Measurements from ENCODE around the gene CRYBG1. TPM values are rescaled to one million over a fixed set of nuclear protein-coding genes. Genes with fewer than 3 reads are reported as not detected.

CRYBG1 gene
- total RNA-seq, 1 donor from 2014 or later: 0.07 TPM

- peaks cover 54% of the 10 kb centered on the region for H3K27me3 Mint-ChIP-seq (ENCODE audit: low read depth)
- H3K4me1 Mint-ChIP-seq: peaks cover 4% of the 10 kb centered on the region
- no peak overlapping the region for H3K27ac Mint-ChIP-seq (ENCODE audit: unreplicated experiment)
- DNase-seq (ENCODE audit: low read depth, low spot score): no peak
- no peak overlapping the region for H3K4me3 Mint-ChIP-seq
- H3K36me3 Mint-ChIP-seq (ENCODE audit: low read depth): no peaks in the 10 kb centered on the region
- H3K9me3 Mint-ChIP-seq: no peaks in the 10 kb centered on the region
- no peak for TF ChIP-seq CTCF (conservative IDR thresholded peaks at IDR 0.05)
Measured at GRCh38 chr6:106516616-106517015, 156.1 kb downstream of the CRYBG1 start.

- Mint-ChIP-seq H3K27me3 (ENCODE audit: low read depth) (peaks cover 50% of the 10 kb centered on the region), H3K36me3 (ENCODE audit: low read depth) (no peaks in the 10 kb centered on the region), H3K27ac (ENCODE audit: unreplicated experiment) (no peak overlapping the region), H3K4me3 (no peak overlapping the region), H3K9me3 (no peaks in the 10 kb centered on the region), H3K4me1 (peaks cover 4% of the 10 kb centered on the region)
- no peak for TF ChIP-seq CTCF (conservative IDR thresholded peaks at IDR 0.05)
- DNase-seq (ENCODE audit: low read depth, low spot score): no peak
Measured at GRCh38 chr6:106517706-106518105, 157.2 kb downstream of the CRYBG1 start.

DNA sequence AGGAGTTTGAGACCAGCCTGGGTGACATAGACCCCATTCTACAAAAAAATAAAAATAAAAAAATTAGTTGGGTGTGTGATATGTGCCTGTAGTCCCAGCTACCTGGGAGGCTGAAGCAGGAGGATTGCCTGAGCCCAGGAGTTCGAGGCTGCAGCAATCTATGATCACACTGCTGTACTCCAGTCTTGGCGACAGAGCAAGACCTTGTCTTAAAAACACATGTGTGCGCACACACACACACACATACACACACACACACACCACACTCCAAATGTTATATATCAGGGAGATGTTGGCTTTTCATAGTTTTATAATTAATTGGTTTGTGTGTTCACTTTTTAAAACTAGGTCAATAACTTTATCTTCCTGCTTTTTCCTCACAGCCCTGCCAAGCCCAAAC lies 158.2 kb downstream of the CRYBG1 start:
- Mint-ChIP-seq H3K4me3 (no peak overlapping the region), H3K27me3 (ENCODE audit: low read depth) (peaks cover 40% of the 10 kb centered on the region), H3K4me1 (peaks cover 4% of the 10 kb centered on the region), H3K9me3 (no peaks in the 10 kb centered on the region), H3K27ac (ENCODE audit: unreplicated experiment) (no peak overlapping the region), H3K36me3 (ENCODE audit: low read depth) (no peaks in the 10 kb centered on the region)
- TF ChIP-seq CTCF (conservative IDR thresholded peaks at IDR 0.05): no peak
- no peak for DNase-seq (ENCODE audit: low read depth, low spot score)

DNA sequence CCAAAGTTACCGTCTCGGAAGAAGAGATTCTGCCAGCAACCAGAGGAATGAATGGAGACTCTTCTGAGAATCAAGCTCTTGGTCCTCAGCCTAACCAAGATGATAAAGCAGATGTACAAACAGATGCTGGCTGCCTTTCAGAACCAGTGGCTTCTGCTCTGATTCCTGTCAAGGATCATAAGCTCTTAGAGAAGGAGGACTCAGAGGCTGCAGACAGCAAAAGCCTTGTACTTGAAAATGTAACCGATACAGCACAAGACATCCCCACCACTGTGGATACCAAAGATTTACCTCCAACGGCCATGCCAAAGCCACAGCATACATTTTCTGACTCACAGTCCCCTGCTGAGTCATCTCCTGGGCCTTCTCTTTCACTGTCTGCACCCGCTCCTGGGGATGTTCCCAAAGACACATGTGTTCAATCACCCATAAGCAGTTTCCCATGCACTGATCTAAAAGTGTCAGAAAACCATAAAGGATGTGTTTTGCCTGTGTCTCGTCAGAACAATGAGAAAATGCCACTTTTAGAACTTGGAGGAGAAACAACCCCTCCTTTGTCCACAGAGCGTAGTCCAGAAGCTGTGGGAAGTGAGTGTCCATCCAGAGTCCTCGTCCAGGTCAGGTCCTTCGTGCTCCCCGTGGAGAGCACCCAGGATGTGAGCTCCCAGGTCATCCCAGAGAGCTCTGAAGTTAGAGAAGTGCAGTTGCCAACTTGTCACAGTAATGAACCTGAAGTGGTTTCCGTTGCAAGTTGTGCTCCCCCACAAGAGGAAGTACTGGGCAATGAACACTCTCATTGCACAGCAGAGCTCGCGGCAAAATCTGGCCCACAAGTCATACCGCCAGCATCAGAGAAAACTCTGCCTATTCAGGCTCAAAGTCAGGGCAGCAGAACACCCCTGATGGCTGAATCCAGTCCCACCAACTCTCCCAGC lies 159.2 kb downstream of the CRYBG1 start:
- H3K27ac Mint-ChIP-seq (ENCODE audit: unreplicated experiment): peak overlapping the region; percentile 39
- no peaks in the 10 kb centered on the region for H3K36me3 Mint-ChIP-seq (ENCODE audit: low read depth)
- H3K27me3 Mint-ChIP-seq (ENCODE audit: low read depth): peaks cover 30% of the 10 kb centered on the region
- no peaks in the 10 kb centered on the region for H3K9me3 Mint-ChIP-seq
- peaks cover 4% of the 10 kb centered on the region for H3K4me1 Mint-ChIP-seq
- DNase-seq (ENCODE audit: low read depth, low spot score): no peak
- no peak for TF ChIP-seq CTCF (conservative IDR thresholded peaks at IDR 0.05)
- no peak overlapping the region for H3K4me3 Mint-ChIP-seq

- H3K36me3 Mint-ChIP-seq (ENCODE audit: low read depth): no peaks in the 10 kb centered on the region
- no peak overlapping the region for H3K27ac Mint-ChIP-seq (ENCODE audit: unreplicated experiment)
- H3K4me1 Mint-ChIP-seq: peaks cover 4% of the 10 kb centered on the region
- peaks cover 20% of the 10 kb centered on the region for H3K27me3 Mint-ChIP-seq (ENCODE audit: low read depth)
- no peak for DNase-seq (ENCODE audit: low read depth, low spot score)
- no peak for TF ChIP-seq CTCF (conservative IDR thresholded peaks at IDR 0.05)
- no peak overlapping the region for H3K4me3 Mint-ChIP-seq
- H3K9me3 Mint-ChIP-seq: no peaks in the 10 kb centered on the region
Measured at GRCh38 chr6:106520711-106521401, 160.3 kb downstream of the CRYBG1 start.

All from neural crest cell (in vitro differentiated cells).